ENCODE results near the gene SERPING1.

Gene SERPING1

DNA sequence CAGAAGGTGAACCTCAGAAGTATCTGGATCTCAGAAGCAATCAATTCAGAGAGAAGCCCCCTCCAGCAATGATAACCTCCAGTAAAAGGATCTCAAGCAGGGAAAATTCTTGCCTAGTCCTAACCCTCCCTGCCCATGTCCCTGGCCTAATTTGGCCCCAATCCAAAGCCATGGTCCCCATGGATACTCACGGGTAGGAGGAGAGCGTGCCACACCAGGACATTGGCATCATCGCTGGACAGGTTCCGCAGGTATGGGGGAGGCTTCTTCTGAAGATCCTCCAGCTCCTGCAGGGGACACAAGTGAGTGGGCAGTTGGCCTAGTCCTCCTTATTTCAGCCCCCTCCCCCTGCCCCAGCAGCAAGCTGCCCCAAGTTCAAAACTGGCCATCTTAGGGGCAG lies 37.3 kb upstream of the SERPING1 start:
- H3K4me3 ChIP-seq (ENCODE audit: low read depth, low read length): no peak overlapping the region
- TF ChIP-seq, protein P1, sequence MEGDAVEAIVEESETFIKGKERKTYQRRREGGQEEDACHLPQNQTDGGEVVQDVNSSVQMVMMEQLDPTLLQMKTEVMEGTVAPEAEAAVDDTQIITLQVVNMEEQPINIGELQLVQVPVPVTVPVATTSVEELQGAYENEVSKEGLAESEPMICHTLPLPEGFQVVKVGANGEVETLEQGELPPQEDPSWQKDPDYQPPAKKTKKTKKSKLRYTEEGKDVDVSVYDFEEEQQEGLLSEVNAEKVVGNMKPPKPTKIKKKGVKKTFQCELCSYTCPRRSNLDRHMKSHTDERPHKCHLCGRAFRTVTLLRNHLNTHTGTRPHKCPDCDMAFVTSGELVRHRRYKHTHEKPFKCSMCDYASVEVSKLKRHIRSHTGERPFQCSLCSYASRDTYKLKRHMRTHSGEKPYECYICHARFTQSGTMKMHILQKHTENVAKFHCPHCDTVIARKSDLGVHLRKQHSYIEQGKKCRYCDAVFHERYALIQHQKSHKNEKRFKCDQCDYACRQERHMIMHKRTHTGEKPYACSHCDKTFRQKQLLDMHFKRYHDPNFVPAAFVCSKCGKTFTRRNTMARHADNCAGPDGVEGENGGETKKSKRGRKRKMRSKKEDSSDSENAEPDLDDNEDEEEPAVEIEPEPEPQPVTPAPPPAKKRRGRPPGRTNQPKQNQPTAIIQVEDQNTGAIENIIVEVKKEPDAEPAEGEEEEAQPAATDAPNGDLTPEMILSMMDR (IDR thresholded peaks at IDR 0.05; ENCODE audit: low read depth, low read length): no peak

DNA sequence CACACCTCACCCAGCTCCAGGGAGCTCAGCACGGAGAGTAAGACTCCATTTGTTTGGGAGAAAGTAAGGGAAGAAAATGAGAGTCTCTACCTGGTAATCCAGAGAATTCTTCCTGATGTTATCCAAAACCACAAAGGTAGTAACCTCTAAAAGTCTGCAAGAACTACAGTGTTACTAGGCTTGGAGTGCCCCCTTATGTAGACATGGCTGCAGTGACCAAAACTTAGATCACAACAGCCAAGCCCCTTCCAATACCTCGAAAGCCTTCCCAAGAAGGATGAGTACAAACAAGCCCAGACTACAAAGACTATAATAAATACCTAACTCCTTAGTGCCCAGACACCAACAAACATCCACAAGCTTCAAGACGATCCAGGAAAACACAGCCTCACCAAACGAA lies 34.9 kb upstream of the SERPING1 start:
- H3K4me3 ChIP-seq (ENCODE audit: low read depth, low read length): no peak overlapping the region
- TF ChIP-seq, protein P1 (IDR thresholded peaks at IDR 0.05; ENCODE audit: low read depth, low read length): no peak

DNA sequence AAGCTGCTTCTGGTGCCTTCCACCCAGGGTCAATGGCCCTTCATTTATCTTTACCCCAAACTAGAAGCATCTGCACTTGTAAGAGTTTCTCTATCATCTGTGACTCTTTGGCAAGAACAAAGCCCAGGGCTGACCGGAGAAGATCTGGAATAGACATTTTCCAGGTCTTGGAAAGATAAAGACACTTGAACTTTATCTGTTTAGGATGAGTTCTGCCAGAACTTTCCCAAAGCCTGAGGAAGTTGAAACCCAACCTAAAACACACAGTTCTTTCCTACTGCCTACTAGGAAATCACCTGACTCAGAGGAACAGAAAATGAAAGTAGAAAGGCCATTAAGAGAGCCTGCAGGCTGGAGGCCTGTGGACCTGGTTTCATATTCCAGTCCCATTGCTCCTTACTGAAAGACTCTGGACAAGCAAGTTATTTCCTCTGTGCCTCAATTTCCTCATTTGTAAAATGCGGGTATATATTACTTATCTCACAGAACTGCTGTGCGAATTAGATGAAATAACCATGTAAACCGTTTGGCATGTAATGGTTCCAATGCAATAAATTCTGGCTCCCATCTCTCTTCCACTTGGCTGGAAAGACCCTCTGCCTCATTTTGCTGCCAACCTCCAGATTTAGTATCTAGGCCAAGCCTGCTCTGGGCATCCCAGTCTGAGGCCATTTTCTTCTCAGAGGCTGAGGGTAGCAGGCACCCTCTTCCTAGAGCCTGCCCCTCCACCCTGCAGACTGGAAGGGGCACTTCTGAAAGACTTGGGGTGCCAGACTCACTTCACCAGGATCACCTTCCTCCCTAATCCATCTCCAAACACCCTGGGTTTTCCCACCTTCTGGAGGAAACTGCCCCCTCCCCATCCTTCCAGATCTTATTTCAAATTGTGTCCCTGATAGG lies 31.2 kb upstream of the SERPING1 start:
- H3K4me3 ChIP-seq (ENCODE audit: low read depth, low read length): peak overlapping the region; percentile 80

DNA sequence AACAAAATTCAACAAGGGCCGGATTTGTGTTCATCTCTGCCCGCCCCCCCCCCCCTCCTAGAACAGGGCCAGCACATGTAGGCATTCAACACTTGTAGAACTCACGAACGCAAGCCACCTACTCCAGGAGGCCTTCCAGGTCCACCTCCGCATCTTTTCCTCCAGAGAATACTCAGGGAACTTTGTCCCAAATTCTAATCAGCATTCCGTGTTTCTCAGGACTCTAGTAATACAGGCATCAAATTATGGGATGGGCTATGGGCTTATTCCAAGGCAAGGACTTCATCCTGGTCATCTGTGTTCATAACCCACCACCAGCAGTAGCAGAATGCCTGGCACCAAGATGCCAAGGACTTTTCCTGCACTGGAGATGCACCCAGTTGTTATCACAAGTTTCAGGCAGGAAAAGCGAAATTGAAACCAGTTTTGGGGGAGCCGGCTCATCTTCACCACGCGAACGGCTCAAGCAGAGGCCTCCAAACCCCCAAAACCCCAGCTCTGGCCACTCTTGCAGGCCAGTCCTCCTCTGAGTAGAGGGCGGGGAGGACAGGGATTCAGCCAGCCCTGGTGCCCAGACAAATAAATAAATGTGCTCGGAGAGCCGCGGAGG lies 30.5 kb upstream of the SERPING1 start:
- peak overlapping the region; percentile 80 for H3K4me3 ChIP-seq (ENCODE audit: low read depth, low read length)
- TF ChIP-seq, protein P1 (IDR thresholded peaks at IDR 0.05; ENCODE audit: low read depth, low read length): no peak

More for the DNA sequence above, 31.2 kb upstream of the SERPING1 start:
- TF ChIP-seq, protein P1 (IDR thresholded peaks at IDR 0.05; ENCODE audit: low read depth, low read length): no peak

DNA sequence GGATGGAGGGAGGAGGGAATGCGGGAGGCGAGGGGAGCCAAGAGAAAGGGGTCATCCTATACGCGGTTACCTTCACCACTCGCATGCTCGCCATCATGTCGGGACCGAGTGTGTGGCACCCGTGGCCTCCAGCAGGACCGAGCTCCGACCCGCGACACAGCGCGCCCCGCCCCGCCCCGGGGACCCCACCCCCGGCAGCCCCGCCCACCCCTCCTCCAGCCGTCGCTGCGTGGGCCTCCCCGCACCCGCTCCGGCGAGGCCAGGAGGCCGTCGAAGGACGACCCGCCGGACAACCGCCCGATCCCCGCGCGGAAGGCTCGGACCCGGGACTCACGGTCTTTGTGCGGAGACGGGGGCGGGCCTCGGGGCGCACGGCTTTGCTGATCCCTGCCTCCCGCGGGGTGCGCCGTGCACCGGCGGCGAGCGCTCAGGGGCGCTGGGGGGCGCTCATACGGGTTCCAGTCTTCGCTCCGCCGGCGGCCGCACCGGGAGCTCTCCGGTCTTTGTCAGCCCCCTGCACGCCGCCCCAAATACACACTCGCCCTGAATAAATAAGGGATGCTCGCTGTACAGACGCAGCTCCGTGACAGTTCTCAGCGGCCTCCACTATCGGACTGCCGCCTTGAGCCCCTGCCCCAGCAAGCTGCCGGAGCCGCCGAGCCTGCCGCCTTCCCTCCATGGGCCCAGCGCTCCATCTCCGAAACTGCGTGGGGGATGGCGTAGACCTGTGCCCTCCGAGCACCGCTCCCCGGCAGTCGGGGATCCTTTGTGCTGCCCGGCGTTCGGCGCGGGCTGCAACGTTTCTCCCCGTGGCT lies 29.8 kb upstream of the SERPING1 start, which contains the start of gene UBE2L6:
TSS of gene UBE2L6 (minus strand) at position 158 of the 815 bp plus-strand sequence. CDS start at position 97, 61 bp downstream.
- peak within 1 kb of the TSS; percentile 80 for H3K4me3 ChIP-seq (ENCODE audit: low read depth, low read length)
- TF ChIP-seq, protein P1 (IDR thresholded peaks at IDR 0.05; ENCODE audit: low read depth, low read length): no peak

DNA sequence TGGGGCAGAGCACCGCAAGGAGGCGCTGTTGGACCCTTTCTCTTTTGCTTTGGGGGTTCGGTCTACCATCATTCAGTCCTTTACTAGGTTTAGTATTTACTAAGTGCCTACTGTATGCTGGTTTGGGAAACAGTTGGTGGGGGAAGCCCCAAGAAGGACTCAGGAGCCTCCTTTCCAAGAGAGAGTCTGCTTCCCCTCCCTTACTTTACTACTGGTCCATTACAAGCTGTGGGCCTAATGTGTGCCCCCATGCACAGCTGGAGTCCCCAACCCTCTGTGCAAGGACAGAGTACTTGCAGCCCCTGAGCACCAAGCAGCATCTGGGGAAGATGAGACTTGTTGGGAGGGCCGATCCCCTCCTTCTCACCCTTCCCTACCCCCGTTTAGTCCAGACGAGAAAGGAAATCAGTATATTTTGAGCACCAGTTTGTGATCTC lies 29.1 kb upstream of the SERPING1 start:
- TF ChIP-seq, protein P1 (IDR thresholded peaks at IDR 0.05; ENCODE audit: low read depth, low read length): peak; percentile 93

More for the DNA sequence above, 29.1 kb upstream of the SERPING1 start:
- peak overlapping the region; percentile 80 for H3K4me3 ChIP-seq (ENCODE audit: low read depth, low read length)
